Glomerular visceral epithelial cell (primary cell): ENCODE measurements around the gene POMT2.
"Not testable (repeated sequence)": the region's sequence is repeated elsewhere in the genome, so short reads cannot be mapped to it uniquely, and the experiment has no call there.

Experiments used
- DNase-seq: peaks from one replicate; pipeline ENCODE4 v3.0.0-alpha.2; 2016; ENCODE audit errors: extremely low spot score

POMT2 gene

GRCh38 chr14:77324816-77325745 is 4.4 kb upstream of the POMT2 start:
- no peak for DNase-seq

- DNase-seq, result no peak
Measured at GRCh38 chr14:77324289-77324688, 3.6 kb upstream of the POMT2 start.

DNA sequence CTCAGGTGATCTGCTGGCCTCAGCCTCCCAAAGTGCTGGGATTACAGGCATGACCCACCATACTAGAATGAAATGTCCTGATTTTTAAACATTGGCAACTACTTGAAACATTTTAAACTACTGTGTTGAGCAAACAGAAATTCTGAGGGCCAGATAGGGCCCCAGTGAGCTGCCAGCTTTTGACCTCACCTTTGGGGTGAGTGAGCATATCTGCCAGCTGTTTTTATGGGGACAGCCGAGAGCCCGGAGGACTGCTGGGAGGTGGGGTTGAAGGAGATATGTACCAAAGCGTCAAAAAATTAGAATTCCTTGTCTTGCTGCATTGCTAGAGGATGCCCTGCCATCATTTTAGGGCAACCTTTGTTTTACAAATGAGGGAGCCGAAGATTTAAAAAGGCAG is 2.9 kb upstream of the POMT2 start:
- no peak for DNase-seq

GRCh38 chr14:77322951-77323350 is 2.3 kb upstream of the POMT2 start:
- DNase-seq, result no peak

DNA sequence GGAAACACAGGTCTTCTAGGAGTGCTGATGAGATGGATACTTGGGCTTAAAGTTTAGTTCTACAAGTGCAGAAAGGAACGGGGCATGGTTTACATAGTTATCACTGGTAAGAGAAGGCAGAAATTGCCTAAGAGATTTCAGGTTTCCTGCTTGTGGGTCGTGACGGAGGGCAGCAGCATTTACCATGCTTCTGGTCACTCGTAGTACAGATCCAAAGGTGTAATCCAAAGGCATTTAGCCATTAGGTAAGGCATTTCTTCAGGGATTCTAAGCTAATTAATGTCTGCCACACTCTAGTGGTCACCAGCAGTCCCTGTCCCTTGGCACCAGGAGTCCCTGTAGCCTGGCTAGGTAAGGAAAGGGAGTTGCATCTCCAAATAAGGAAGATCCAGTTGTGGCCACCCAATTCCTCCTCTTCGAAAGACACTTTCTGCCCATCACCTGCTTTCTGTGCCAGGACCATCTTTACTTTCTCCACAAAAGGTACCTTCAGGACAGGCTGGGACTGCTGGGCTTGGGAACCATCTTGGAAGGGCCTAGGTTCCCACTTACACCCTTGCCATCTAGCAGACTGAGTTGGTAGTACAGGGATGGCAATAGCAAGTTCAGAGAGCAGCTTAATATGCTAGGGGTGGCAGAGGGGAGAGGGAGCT is 1.7 kb upstream of the POMT2 start:
- no peak for DNase-seq

GRCh38 chr14:77319422-77319821 is 1.3 kb downstream of the POMT2 start:
- peak; percentile 56 for DNase-seq

DNA sequence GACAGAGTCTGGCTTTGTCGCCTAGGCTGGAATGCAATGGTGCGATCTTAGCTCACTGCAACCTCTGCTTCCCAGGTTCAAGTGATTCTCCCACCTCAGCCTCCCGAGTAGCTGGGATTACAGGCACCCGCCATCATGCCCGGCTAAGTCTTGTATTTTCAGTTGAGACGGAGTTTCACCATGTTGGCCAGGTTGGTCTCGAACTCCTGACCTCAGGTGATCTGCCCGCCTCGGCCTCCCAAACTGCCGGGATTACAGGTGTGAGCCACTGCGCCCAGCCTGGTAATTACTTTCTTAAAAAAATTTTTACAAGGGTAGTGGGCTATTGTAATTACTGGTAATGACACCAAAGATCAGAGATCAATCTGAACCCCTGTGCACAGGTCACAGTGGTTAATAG is 1.9 kb downstream of the POMT2 start:
- DNase-seq, result not testable (repeated sequence)

GRCh38 chr14:77318006-77318553 is 2.6 kb downstream of the POMT2 start:
- no peak for DNase-seq

DNA sequence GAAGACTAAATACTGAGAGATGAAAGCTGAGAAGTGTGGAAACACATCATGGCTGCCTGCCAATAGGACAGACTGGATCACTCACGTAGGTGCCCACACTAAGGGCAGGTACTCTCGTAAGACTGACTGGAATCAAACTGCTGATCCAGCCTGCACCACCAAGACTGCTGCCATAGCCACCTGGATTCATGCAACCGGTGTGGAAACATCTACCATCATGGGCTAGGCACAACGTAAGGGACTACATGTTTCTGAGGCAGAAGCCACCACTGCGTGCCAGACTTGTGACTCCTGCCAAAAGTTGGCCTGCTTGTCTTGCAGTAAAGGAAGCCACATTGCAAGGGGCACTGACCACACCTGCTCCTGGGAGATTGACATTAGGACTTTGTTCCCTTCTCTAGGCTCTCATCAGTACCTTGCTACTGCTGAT is 3.8 kb downstream of the POMT2 start:
- DNase-seq, result no peak

- no peak for DNase-seq
Measured at GRCh38 chr14:77316195-77316505, 4.5 kb downstream of the POMT2 start.

GRCh38 chr14:77314539-77315457 is 5.9 kb downstream of the POMT2 start:
- no peak for DNase-seq

DNA sequence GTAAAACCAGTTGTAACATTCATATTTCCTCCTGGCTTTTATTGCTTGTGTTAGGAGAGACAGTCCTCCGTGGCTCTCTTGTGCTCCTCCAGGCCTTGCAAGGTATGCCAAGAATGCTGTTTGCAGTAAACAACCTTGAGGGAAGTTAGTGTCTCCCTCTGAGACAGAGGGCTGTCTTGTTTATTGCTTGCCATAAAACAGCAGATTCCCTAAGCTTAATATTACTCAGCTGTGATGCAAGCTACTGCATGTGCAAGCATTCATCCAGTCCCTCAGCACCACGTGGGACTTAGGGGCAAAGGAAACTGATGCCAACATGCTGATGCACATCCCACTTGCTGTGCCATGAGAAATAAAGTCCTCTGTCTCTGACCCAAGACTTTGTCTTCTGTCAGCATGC is 6.6 kb downstream of the POMT2 start:
- DNase-seq, result peak; percentile 11

- no peak for DNase-seq
Measured at GRCh38 chr14:77313371-77313770, 7.3 kb downstream of the POMT2 start.

DNA sequence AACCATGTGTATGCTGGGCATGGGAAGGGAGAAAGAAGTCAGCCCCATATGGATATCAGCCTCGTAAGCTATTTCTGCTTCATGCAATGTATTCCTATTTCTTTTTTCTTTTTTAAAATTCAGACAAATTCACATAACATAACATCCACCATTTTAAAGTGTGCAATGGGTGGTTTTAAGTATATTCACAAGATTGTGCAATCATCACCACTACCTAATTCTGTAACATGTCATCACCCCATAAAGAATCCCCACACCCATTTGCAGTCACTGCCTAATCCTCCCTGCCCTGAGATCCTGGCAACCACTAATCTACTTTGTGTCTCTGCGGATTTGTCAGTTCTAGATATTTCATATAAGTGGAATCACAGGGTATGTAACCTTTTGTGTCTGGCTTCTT is 9.5 kb downstream of the POMT2 start:
- no peak for DNase-seq

GRCh38 chr14:77310026-77310425 is 10.7 kb downstream of the POMT2 start:
- no peak for DNase-seq

- DNase-seq, result no peak
Measured at GRCh38 chr14:77309131-77309530, 11.6 kb downstream of the POMT2 start.

- DNase-seq, result peak; percentile 54
Measured at GRCh38 chr14:77306851-77307496, 13.7 kb downstream of the POMT2 start.

GRCh38 chr14:77306416-77306815 is 14.3 kb downstream of the POMT2 start:
- DNase-seq, result no peak

GRCh38 chr14:77305696-77306095 is 15.0 kb downstream of the POMT2 start:
- DNase-seq, result no peak

DNA sequence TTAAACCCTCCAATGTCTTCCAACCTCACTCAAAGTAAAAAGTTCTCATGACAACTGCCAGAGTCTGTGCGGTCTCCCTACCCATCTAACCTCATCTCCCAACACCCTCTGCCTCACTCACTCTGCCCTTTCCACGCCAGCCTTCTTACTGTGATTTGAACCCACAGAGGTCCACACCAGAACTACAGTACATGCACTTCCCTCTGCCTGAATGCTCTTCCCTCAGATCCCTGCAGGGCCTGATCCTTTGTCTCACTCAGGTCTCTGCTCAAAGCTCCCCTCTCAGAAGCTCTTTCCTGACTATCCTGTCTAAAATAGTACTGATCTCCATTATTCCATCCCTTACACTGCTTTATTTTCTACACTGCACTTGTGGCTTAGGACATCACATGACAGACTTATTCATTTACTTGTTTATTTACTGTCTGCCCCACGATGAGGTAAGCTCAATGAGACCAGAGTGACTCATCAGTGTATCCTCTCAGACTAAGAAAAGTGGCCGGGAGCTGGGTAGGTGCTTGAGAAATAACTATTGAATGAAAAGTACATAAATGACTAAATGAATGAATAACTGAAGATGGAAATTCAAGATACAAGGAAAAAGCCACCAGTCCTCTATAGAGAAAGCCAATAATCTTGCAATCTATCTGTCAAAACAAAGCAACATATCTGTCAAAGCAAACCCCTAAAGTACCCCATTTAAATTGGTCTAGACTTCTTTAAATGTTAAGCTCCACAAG is 17.1 kb downstream of the POMT2 start:
- peak; percentile 86 for DNase-seq

DNA sequence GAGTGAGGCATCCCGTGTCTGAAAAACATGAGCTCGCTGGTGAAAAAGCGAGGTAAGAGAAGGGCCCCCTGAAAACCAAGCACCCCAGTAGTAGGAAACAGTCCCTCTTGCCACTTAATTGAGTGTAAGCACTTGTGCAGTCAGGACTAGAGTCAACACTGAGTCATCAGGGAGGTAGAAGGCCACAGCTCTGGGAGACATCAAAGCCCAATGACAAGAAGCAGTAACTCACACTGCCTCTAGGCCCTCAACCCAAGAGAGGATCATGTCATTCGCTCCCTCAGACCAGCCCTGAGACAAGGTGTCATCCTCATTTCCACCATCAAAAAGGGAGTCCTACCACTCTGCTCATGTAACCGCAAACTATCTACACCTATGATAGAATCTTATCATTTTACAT is 17.8 kb downstream of the POMT2 start:
- peak; percentile 52 for DNase-seq
